Brain microvascular endothelial cell (primary cell): ENCODE measurements around the gene LIM2.

Experiments used
- DNase-seq: peaks from one replicate; pipeline ENCODE4 v3.0.0-alpha.2; 2020
- H3K27ac ChIP-seq: fragments of 250-450 bp; sonication (Bioruptor Pico); 2 replicates; pipeline ENCODE4 v1.5.1; 2020; ENCODE audit warnings: mild to moderate bottlenecking, moderate library complexity
- H3K27me3 ChIP-seq: fragments of 250-450 bp; sonication (Bioruptor Pico); replicated peaks from 2 replicates; pipeline ENCODE4 v1.5.1; 2020; ENCODE audit warnings: mild to moderate bottlenecking
- H3K36me3 ChIP-seq: fragments of 250-450 bp; sonication (Bioruptor Pico); replicated peaks from 2 replicates; pipeline ENCODE4 v1.5.1; 2020; ENCODE audit warnings: mild to moderate bottlenecking
- H3K4me3 ChIP-seq: 2 replicates; pipeline ENCODE4 v1.5.1; 2011; ENCODE audit warnings: low read depth, mild to moderate bottlenecking, control low read depth, low read length, moderate library complexity
- in situ Hi-C: cut with HindIII; loops from 2 replicates; pipeline ENCODE4 v1.10.0; 2017; ENCODE audit warnings: low sequenced_read_pairs, low pct_ligation_motif_present
- TF ChIP-seq, protein P1 (sequence below): IDR thresholded peaks from 2 replicates; pipeline ENCODE4 v1.5.1; 2011; ENCODE audit warnings: low read depth, mild to moderate bottlenecking, moderate library complexity, low read length, control low read depth, inconsistent platforms; ENCODE audit errors: missing control alignments

Gene LIM2

GRCh38 chr19:51368366-51369282 lies 19.1 kb downstream of the LIM2 start, which contains the start of gene CLDND2:
TSS of gene CLDND2 (minus strand) at chr19:51369003. CDS start at chr19:51368577, 426 bp downstream.
- H3K36me3 ChIP-seq, result no peaks in the 10 kb centered on the region
- H3K27me3 ChIP-seq, result no peaks in the 10 kb centered on the region
- in situ Hi-C loops, result no loop called here
- TF ChIP-seq, protein P1, sequence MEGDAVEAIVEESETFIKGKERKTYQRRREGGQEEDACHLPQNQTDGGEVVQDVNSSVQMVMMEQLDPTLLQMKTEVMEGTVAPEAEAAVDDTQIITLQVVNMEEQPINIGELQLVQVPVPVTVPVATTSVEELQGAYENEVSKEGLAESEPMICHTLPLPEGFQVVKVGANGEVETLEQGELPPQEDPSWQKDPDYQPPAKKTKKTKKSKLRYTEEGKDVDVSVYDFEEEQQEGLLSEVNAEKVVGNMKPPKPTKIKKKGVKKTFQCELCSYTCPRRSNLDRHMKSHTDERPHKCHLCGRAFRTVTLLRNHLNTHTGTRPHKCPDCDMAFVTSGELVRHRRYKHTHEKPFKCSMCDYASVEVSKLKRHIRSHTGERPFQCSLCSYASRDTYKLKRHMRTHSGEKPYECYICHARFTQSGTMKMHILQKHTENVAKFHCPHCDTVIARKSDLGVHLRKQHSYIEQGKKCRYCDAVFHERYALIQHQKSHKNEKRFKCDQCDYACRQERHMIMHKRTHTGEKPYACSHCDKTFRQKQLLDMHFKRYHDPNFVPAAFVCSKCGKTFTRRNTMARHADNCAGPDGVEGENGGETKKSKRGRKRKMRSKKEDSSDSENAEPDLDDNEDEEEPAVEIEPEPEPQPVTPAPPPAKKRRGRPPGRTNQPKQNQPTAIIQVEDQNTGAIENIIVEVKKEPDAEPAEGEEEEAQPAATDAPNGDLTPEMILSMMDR, result no peak
- peak within 1 kb of the TSS; percentile 83 for H3K27ac ChIP-seq
- peak within 1 kb of the TSS; percentile 74 for H3K4me3 ChIP-seq
- DNase-seq, result no peak

- H3K4me3 ChIP-seq, result peak overlapping the region; percentile 74
- H3K27ac ChIP-seq, result peak overlapping the region; percentile 83
- DNase-seq, result peak; percentile 99
- in situ Hi-C loops, result no loop called here
- TF ChIP-seq, protein P1, result no peak
- no peaks in the 10 kb centered on the region for H3K27me3 ChIP-seq
- no peaks in the 10 kb centered on the region for H3K36me3 ChIP-seq
Observed at GRCh38 chr19:51367565-51368365, 20.0 kb downstream of the LIM2 start.

DNA sequence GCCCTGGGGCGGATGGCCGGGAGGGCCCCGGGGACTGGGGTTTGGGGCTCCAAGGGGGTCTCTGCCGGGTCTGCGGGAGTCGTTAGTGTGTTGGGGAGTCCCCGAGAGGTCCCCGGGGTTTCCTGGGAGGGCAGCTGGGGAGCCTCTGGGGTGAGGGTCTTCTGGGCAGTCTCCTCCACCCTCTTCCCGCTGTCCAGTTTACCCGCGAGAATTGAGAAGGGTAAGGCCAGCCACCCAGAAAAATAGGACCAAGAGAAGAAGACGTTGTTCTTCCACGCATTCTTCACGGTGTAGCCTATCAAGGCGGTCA lies 20.6 kb downstream of the LIM2 start:
- in situ Hi-C loops, result no loop called here
- Histone ChIP-seq H3K36me3 (no peaks in the 10 kb centered on the region), H3K4me3 (peak overlapping the region; percentile 64), H3K27ac (peak overlapping the region; percentile 76), H3K27me3 (no peaks in the 10 kb centered on the region)
- DNase-seq, result no peak
- TF ChIP-seq, protein P1, result no peak

- Histone ChIP-seq H3K4me3 (peak overlapping the region; percentile 87), H3K27me3 (no peaks in the 10 kb centered on the region), H3K36me3 (no peaks in the 10 kb centered on the region), H3K27ac (peak overlapping the region; percentile 85)
- TF ChIP-seq, protein P1, result no peak
- in situ Hi-C loops, result no loop called here
- peak; percentile 97 for DNase-seq
Observed at GRCh38 chr19:51366389-51367254, 21.2 kb downstream of the LIM2 start.

- Histone ChIP-seq H3K4me3 (peak within 1 kb of the TSS; percentile 87), H3K27me3 (no peaks in the 10 kb centered on the region), H3K36me3 (no peaks in the 10 kb centered on the region), H3K27ac (peak within 1 kb of the TSS; percentile 85)
- DNase-seq, result no peak
- in situ Hi-C loops, result no loop called here
- TF ChIP-seq, protein P1, result no peak
Observed at GRCh38 chr19:51365965-51366388, 21.8 kb downstream of the LIM2 start, which contains the start of gene ETFB. TSS of gene ETFB (minus strand) at chr19:51366388. CDS start at chr19:51366326, 62 bp downstream.
